GM18907 (cell line): ENCODE data around the gene MOB2.
A peak's percentile ranks its signal among the peaks of the same experiment; 100 is the strongest.

Experiments used
- ATAC-seq: cut with Tn5 transposase; IDR thresholded peaks from one replicate; pipeline ENCODE4 v1.9.1; 2021; ENCODE audit warnings: mild to moderate bottlenecking, moderate library complexity; ENCODE audit not compliant: unreplicated experiment

The MOB2 gene

GRCh38 chr11:1486054-1486825, at the start of gene MOB2:
TSS of gene MOB2 (minus strand) at chr11:1486779. CDS start at chr11:1486556, 223 bp downstream.
- no peak for ATAC-seq

GRCh38 chr11:1534682-1535081, 48.1 kb upstream of the MOB2 start:
- ATAC-seq, result no peak

GRCh38 chr11:1534171-1534570, 47.6 kb upstream of the MOB2 start:
- ATAC-seq, result no peak

GRCh38 chr11:1533342-1533725, 46.8 kb upstream of the MOB2 start:
- no peak for ATAC-seq

- ATAC-seq, result no peak
These were observed 46.2 kb upstream of the MOB2 start for GRCh38 chr11:1532606-1533341.

- no peak for ATAC-seq
These were observed 45.5 kb upstream of the MOB2 start for GRCh38 chr11:1532014-1532586.

- no peak for ATAC-seq
These were observed 45.0 kb upstream of the MOB2 start for GRCh38 chr11:1531449-1532013.

GRCh38 chr11:1530686-1531448, 44.3 kb upstream of the MOB2 start:
- no peak for ATAC-seq

GRCh38 chr11:1529774-1530173, 43.2 kb upstream of the MOB2 start:
- ATAC-seq, result no peak

- ATAC-seq, result no peak
These were observed 42.7 kb upstream of the MOB2 start for GRCh38 chr11:1529286-1529685.

- no peak for ATAC-seq
These were observed 42.1 kb upstream of the MOB2 start for GRCh38 chr11:1528710-1529109.

- ATAC-seq, result no peak
These were observed 40.2 kb upstream of the MOB2 start for GRCh38 chr11:1526785-1527184.

- ATAC-seq, result peak; percentile 39
These were observed 37.2 kb upstream of the MOB2 start for GRCh38 chr11:1523779-1524178.

- ATAC-seq, result no peak
These were observed 36.5 kb upstream of the MOB2 start for GRCh38 chr11:1523077-1523476.

- peak; percentile 32 for ATAC-seq
These were observed 35.5 kb upstream of the MOB2 start for GRCh38 chr11:1522081-1522424.

GRCh38 chr11:1521382-1522080, 35.0 kb upstream of the MOB2 start:
- ATAC-seq, result peak; percentile 84

- ATAC-seq, result no peak
These were observed 34.2 kb upstream of the MOB2 start for GRCh38 chr11:1520663-1521267.

GRCh38 chr11:1520209-1520662, 33.7 kb upstream of the MOB2 start:
- no peak for ATAC-seq

- no peak for ATAC-seq
These were observed 32.7 kb upstream of the MOB2 start for GRCh38 chr11:1519028-1520010.
